ENCODE measurements around the gene PITPNC1. TPM values are rescaled to one million over a fixed set of nuclear protein-coding genes. Genes with fewer than 3 reads are reported as not detected.
"Not testable (repeated sequence)": the region's sequence is repeated elsewhere in the genome, so short reads cannot be mapped to it uniquely, and the experiment has no call there.

The PITPNC1 gene
- total and polyA plus RNA-seq, 12 donors, result 6.6 to 28.0 (median 11.5) TPM

DNA sequence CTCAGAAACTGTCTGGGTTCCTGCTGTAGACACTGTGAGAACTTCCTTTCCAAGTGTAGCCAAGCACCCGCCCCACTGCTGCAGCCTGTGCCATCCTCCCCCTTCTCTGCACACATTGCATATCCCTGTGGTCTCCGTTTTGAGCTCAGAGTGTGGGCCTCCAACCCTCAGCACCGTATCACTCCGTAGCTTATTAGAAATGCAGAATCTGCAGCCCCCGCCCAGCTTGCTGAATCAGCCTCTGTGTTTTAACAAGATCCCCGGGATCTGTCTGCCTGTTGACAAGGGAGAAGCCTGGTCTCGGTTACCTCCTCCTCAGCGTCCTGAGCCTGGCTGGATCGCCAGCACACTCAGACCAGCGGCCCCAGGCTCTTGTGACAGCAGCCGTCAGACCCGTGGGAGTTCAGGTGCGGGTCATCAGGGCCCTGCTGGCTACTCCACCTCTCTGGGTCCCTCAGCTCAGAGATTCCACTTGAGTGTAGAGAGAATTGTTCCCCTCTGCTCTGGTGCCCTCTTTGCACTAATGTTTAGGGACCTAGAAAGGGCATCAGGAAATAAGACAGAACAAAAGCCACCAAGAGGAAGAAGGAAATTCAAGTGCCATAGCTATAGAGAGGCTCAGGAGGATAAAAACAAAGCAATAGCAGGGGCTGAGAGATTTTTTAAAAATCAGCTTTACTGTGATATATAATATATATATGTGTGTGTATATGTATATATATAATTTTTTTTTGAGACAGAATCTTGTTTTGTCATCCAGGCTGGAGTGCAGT, 92.3 kb downstream of the PITPNC1 start:
- peak in 6 of 8 donors; percentile 41 to 55 (median 48) for ATAC-seq
- no peaks in the 10 kb centered on the region for H3K36me3 ChIP-seq

DNA sequence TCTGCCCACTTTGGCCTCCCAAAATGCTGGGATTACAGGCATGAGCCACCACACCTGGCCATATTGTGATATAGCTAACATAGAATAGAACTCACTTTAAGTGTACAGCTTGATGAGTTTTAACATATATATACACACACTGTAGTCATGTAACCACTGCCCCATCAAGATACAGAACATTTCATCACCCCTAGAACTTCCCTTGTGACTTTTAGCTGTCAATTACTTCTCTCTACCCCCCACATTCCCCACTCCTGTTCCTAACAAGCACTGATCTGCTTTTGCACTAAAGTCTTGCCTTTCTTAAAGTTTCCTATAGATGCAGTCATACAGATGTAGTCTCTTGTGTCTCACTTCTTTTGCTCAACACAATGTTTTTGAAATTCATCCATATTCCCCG, 93.1 kb downstream of the PITPNC1 start:
- no peak for ATAC-seq
- Histone ChIP-seq H3K27me3 (no peaks in the 10 kb centered on the region), H3K4me1 (peaks cover 0 to 54% (median 31%) of the 10 kb centered on the region in 9 donors), H3K36me3 (no peaks in the 10 kb centered on the region), H3K4me3 (no peak overlapping the region), H3K27ac (peak overlapping the region in 8 of 10 donors; percentile 52 to 86 (median 73)), H3K9me3 (peaks cover 0 to 10% (median 0%) of the 10 kb centered on the region in 11 donors)
- DNase-seq, result no peak
- 95 to 97% methylated on average over 1 of the region's 1 CpG for WGBS, 2 donors
- intact Hi-C loops (cut with DNase I), result loop anchor here in 5 of 10 donors (5.0 to 10.0 kb wide), 5 partner anchors 33 to 215 kb away; no protein-coding TSS in a partner anchor
- TF ChIP-seq, protein P1, sequence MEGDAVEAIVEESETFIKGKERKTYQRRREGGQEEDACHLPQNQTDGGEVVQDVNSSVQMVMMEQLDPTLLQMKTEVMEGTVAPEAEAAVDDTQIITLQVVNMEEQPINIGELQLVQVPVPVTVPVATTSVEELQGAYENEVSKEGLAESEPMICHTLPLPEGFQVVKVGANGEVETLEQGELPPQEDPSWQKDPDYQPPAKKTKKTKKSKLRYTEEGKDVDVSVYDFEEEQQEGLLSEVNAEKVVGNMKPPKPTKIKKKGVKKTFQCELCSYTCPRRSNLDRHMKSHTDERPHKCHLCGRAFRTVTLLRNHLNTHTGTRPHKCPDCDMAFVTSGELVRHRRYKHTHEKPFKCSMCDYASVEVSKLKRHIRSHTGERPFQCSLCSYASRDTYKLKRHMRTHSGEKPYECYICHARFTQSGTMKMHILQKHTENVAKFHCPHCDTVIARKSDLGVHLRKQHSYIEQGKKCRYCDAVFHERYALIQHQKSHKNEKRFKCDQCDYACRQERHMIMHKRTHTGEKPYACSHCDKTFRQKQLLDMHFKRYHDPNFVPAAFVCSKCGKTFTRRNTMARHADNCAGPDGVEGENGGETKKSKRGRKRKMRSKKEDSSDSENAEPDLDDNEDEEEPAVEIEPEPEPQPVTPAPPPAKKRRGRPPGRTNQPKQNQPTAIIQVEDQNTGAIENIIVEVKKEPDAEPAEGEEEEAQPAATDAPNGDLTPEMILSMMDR (IDR thresholded peaks at IDR 0.05), result no peak

More for the DNA sequence above, 92.3 kb downstream of the PITPNC1 start:
- Histone ChIP-seq H3K9me3 (peaks cover 0 to 10% (median 0%) of the 10 kb centered on the region in 11 donors), H3K4me1 (peaks cover 0 to 46% (median 23%) of the 10 kb centered on the region in 9 donors), H3K27ac (peak overlapping the region in 9 of 10 donors; percentile 47 to 86 (median 72)), H3K4me3 (peak overlapping the region in 1 of 10 donors; percentile 9), H3K27me3 (no peaks in the 10 kb centered on the region)
- TF ChIP-seq, protein P1 (IDR thresholded peaks at IDR 0.05), result no peak
- intact Hi-C loops (cut with DNase I), result no loop called here
- no peak for DNase-seq
- 42% methylated on average over 13 of the region's 13 CpGs for WGBS, 2 donors

DNA sequence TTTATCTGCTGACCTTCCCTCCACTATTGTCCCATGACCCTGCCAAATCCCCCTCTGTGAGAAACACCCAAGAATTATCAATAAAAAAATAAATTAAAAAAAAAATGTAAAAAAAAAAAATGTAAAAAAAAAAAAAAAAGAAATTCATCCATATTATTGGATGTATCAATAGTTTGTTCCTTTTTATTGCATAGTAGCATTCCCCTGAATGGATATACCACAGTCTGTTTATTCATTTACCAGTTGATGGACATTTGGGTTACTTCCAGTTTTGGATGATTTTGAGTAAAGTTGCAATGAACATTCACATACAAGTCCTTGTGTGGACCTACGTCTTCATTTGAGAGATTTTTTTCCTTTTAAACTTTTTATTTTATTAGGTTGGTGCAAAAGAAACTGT, 94.0 kb downstream of the PITPNC1 start:
- 91 to 95% methylated on average over 1 of the region's 1 CpG for WGBS, 2 donors
- no peak for DNase-seq
- peaks cover 0 to 10% (median 0%) of the 10 kb centered on the region in 11 donors for H3K9me3 ChIP-seq
- no peaks in the 10 kb centered on the region for H3K27me3 ChIP-seq
- intact Hi-C loops (cut with DNase I), result loop anchor here in 5 of 10 donors (5.0 to 10.0 kb wide), 5 partner anchors 34 to 214 kb away; no protein-coding TSS in a partner anchor
- H3K27ac ChIP-seq, result peak overlapping the region in 1 of 10 donors; percentile 5
- H3K4me1 ChIP-seq, result peaks cover 0 to 61% (median 39%) of the 10 kb centered on the region in 9 donors
- no peak for ATAC-seq
- H3K36me3 ChIP-seq, result no peaks in the 10 kb centered on the region
- TF ChIP-seq, protein P1 (IDR thresholded peaks at IDR 0.05), result no peak
- H3K4me3 ChIP-seq, result no peak overlapping the region

DNA sequence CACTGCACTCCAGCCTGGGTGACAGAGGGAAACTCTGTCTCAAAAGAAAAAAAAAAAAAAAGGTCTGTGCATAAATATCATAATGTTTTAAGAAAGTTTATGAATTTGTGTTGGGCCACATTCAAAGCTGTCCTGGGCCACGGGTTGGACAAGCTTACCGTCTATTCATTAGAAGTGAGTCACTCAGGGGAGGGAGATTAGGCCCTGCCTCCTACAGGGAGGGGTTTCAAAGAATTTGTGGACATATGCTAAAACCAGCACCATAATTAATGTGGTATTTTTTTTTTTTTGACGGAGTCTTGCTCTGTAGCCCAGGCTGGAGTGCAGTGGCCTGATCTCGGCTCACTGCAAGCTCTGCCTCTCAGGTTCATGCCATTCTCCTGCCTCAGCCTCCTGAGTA, 95.5 kb downstream of the PITPNC1 start:
- not testable (repeated sequence) for H3K27me3 ChIP-seq, H3K9me3 ChIP-seq, H3K4me3 ChIP-seq, H3K36me3 ChIP-seq, DNase-seq
- Histone ChIP-seq H3K27ac (peak overlapping the region in 9 of 10 donors; percentile 6 to 88 (median 78)), H3K4me1 (peaks cover 0 to 66% (median 39%) of the 10 kb centered on the region in 9 donors)
- intact Hi-C loops (cut with DNase I), result loop anchor here in 5 of 10 donors (5.0 to 10.0 kb wide), 5 partner anchors 35 to 212 kb away; no protein-coding TSS in a partner anchor
- peak in 4 of 8 donors; percentile 25 to 50 (median 36) for ATAC-seq
- 65 to 69% methylated on average over 4 of the region's 4 CpGs for WGBS, 2 donors
